ENCODE results near the gene RILP.

RILP gene

DNA sequence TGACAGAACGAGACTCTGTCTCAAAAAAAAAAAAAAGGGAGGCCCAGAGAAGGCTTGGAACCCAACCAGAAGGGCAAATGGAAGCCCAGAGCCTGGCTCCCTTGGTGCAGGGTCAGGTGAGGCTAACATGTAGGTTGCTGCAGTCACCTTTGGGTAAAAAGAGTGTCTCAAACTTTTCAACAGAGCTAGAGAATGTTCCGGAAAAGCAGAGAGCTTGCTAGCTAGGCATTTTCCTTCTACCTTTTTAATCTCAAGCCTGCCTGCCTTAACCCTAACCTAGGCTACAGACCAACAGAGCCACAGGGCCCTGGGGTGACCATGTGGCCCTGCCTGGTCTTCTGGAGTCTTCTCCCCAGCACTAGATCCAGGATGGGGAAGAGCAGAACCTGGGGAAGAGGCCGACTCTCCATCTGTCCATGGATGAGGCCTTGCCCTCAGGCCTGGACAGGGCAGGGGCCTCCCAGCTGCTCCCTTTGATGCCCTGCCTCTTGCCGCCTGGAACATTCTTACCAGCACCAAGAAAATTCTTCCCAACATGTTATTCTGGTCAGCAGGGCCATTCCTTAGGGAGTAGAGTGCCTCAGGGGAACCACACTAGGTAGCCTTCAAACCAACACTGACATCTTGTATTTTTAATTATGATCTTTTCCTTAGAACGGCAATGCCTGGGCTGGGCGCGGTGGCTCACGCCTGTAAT lies 51.1 kb downstream of the RILP start:
- no peak for TF ChIP-seq JUND (IDR thresholded peaks at IDR 0.05; ENCODE audit: low read depth)
- no peak for DNase-seq (ENCODE audit: low read depth in 1 of 2, low spot score in 1 of 2)
- in situ Hi-C loops (cut with HindIII; ENCODE audit: low pct_unique_long_range_greater_than_20kb, low sequenced_read_pairs), result no loop called here

DNA sequence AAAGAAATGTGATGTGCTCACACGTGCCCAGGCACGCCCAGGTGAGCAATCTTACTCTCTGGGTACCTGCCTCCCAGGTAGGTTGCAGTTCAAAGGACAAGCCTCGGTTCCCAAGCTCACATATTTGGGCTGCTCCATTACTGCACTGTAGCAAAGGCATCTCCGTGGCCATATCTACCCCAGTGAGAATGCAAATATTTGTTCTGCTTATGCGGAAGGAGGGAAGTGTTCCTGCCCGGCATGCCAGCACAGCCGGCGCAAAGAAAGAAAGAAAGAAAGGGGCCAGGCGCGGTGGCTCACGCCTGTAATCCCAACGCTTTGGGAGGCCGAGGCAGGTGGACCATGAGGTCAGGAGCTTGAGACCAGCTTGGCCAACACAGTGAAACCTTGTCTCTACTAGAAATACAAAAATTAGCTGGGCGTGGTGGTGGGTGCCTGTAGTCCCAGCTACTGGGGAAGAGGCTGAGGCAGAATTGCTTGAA lies 51.8 kb downstream of the RILP start:
- DNase-seq (ENCODE audit: low read depth in 1 of 2, low spot score in 1 of 2), result peak; percentile 54 to 74
- no peak for TF ChIP-seq JUND (IDR thresholded peaks at IDR 0.05; ENCODE audit: low read depth)
- in situ Hi-C loops (cut with HindIII; ENCODE audit: low pct_unique_long_range_greater_than_20kb, low sequenced_read_pairs), result no loop called here

All from T47D (cell line).